A549 (cell line): ENCODE measurements around the gene PSORS1C1. TPM values are rescaled to one million over a fixed set of nuclear protein-coding genes. Genes with fewer than 3 reads are reported as not detected.
A peak's percentile ranks its signal among the peaks of the same experiment; 100 is the strongest.
"Not testable (repeated sequence)": the region's sequence is repeated elsewhere in the genome, so short reads cannot be mapped to it uniquely, and the experiment has no call there.

Source experiments
- ATAC-seq, 2 experiments: fragments of 200-7000 bp in 1 of 2; fragments of >200 bp in 1 of 2; cut with Nextera tagmentation in 1 of 2; cut with Tn5 transposase in 1 of 2; 3 replicates each; pipeline versions ENCODE4 v1.8.0 to v1.9.1; 2018 to 2020; ENCODE audit warnings: mild to moderate bottlenecking in 1 of 2, moderate library complexity in 1 of 2
- CTCF ChIA-PET: fragments of 300-600 bp; sonication (Branson Sonifier 250); formaldehyde crosslinking; extraction: SDS; loops from one replicate; lab custom pipeline; 2021; ENCODE audit warnings: antibody characterized with exemption, inconsistent platforms; lab: Yijun Ruan, JAX
- POLR2A ChIA-PET: fragments of 350-600 bp; formaldehyde crosslinking; extraction: SDS; loops from one replicate; lab custom pipeline; 2021; ENCODE audit warnings: antibody characterized with exemption, inconsistent platforms; lab: Yijun Ruan, JAX
- DNase-seq, 2 experiments: peaks; one replicate each; pipeline versions ENCODE4 v3.0.0 to v3.0.0-alpha.2; 2011 to 2016; ENCODE audit warnings: low read depth in 1 of 2, low spot score in 1 of 2
- FAIRE-seq: peaks from 2 replicates; lab custom pipeline; 2011; peaks lifted over from hg19 to GRCh38; lab: Jason Lieb, UNC
- H3K27ac ChIP-seq, 2 experiments: fragments of >200 bp; sonication (Bioruptor Twin); formaldehyde crosslinking; 3 replicates each; pipeline ENCODE4 v1.5.1; 2016 to 2017
- H3K4me1 ChIP-seq: fragments of >200 bp; sonication (Bioruptor Twin); formaldehyde crosslinking; 3 replicates; pipeline ENCODE4 v1.6.1; 2016
- H3K4me2 ChIP-seq: fragments of >200 bp; sonication (Bioruptor Twin); formaldehyde crosslinking; 3 replicates; pipeline ENCODE4 v1.6.1; 2016
- H3K4me3 ChIP-seq: fragments of >200 bp; sonication (Bioruptor Twin); formaldehyde crosslinking; 3 replicates; pipeline ENCODE4 v1.5.1; 2016
- H3K9me3 ChIP-seq: fragments of >200 bp; sonication (Bioruptor Twin); formaldehyde crosslinking; 3 replicates; pipeline ENCODE4 v1.6.1; 2016
- CBX2 ChIP-seq: fragments of 200-600 bp; sonication (generic); IDR thresholded peaks from 2 replicates; pipeline ENCODE4 v1.6.1; 2016; ENCODE audit warnings: low read depth, mild to moderate bottlenecking, borderline replicate concordance
- CEBPB ChIP-seq, 2 experiments: fragments of >200 bp in 1 of 2; sonication (Bioruptor Twin) in 1 of 2; formaldehyde crosslinking in 1 of 2; IDR thresholded peaks; 2 replicates each; pipeline ENCODE4 v1.6.1; 2012 to 2016
- CHD2 ChIP-seq: fragments of 150-350 bp; IDR thresholded peaks from 2 replicates; pipeline ENCODE4 v1.6.1; 2014; ENCODE audit warnings: low read length; ENCODE audit not compliant: partially characterized antibody
- CHD4 ChIP-seq: fragments of 200-600 bp; sonication (generic); IDR thresholded peaks from 2 replicates; pipeline ENCODE4 v1.6.1; 2016; ENCODE audit warnings: antibody characterized with exemption, mild to moderate bottlenecking, borderline replicate concordance
- EP300 ChIP-seq, 2 experiments: fragments of >200 bp; sonication (Bioruptor Twin); formaldehyde crosslinking; IDR thresholded peaks; 2 replicates in 1 of 2; 3 replicates in 1 of 2; pipeline ENCODE4 v1.6.1; 2016 to 2017
- FOXS1 ChIP-seq: fragments of 250-450 bp; sonication (Bioruptor Pico); IDR thresholded peaks from 2 replicates; pipeline ENCODE4 v1.5.0; 2020; ENCODE audit warnings: mild to moderate bottlenecking, moderate library complexity
- HES2 ChIP-seq: fragments of >200 bp; sonication (Bioruptor Twin); formaldehyde crosslinking; IDR thresholded peaks from 2 replicates; pipeline ENCODE4 v1.6.1; 2016
- HEYL ChIP-seq: fragments of 250-450 bp; sonication (Bioruptor Pico); IDR thresholded peaks from 2 replicates; pipeline ENCODE4 v1.8.0; 2021; ENCODE audit warnings: mild to moderate bottlenecking, moderate library complexity
- JUN ChIP-seq, 2 experiments: fragments of >200 bp; sonication (Bioruptor Twin); formaldehyde crosslinking; IDR thresholded peaks; 2 replicates in 1 of 2; 3 replicates in 1 of 2; pipeline ENCODE4 v1.6.1; 2016 to 2017
- JUNB ChIP-seq: fragments of >200 bp; sonication (Bioruptor Twin); formaldehyde crosslinking; IDR thresholded peaks from 2 replicates; pipeline ENCODE4 v1.6.1; 2016
- MAX ChIP-seq: IDR thresholded peaks from 2 replicates; pipeline ENCODE4 v1.6.1; 2012
- MAZ ChIP-seq: fragments of 150-350 bp; IDR thresholded peaks from 2 replicates; pipeline ENCODE4 v1.6.1; 2014; ENCODE audit warnings: antibody characterized with exemption, low read depth, low read length, borderline replicate concordance
- MYC ChIP-seq: IDR thresholded peaks from 2 replicates; pipeline ENCODE4 v1.6.1; 2012; ENCODE audit warnings: mild to moderate bottlenecking, inconsistent platforms, low read length, improper control_type of control experiment, borderline replicate concordance
- NPAS2 ChIP-seq: fragments of 250-450 bp; sonication (Bioruptor Pico); IDR thresholded peaks from 2 replicates; pipeline ENCODE4 v1.8.0; 2022; ENCODE audit warnings: mild to moderate bottlenecking, moderate library complexity, borderline replicate concordance
- PBX3 ChIP-seq: IDR thresholded peaks from 2 replicates; pipeline ENCODE4 v1.6.1; 2012
- PHF8 ChIP-seq: fragments of 200-600 bp; sonication (generic); IDR thresholded peaks from 2 replicates; pipeline ENCODE4 v1.6.1; 2016; ENCODE audit warnings: low read depth, mild to moderate bottlenecking, antibody characterized with exemption, moderate library complexity, borderline replicate concordance
- POLR2AphosphoS2 ChIP-seq: conservative IDR thresholded peaks from 2 replicates; pipeline ENCODE4 v1.6.1; 2012; ENCODE audit warnings: low read length, improper control_type of control experiment, inconsistent platforms
- RNF2 ChIP-seq: fragments of 200-600 bp; sonication (generic); IDR thresholded peaks from 2 replicates; pipeline ENCODE4 v1.6.1; 2016; ENCODE audit warnings: low read depth, mild to moderate bottlenecking, antibody characterized with exemption, moderate library complexity, borderline replicate concordance
- ZC3H11A ChIP-seq: fragments of 450-650 bp; IDR thresholded peaks from 2 replicates; pipeline ENCODE4 v1.6.1; 2014; ENCODE audit warnings: antibody characterized with exemption, mild to moderate bottlenecking
- WGBS: methylation state at CpG from one replicate; pipeline ENCODE4 v1.1.6; 2017; ENCODE audit errors: missing lambda C conversion rate; 5-methylcytosine and 5-hydroxymethylcytosine counted together
- polyA plus RNA-seq, 4 experiments: library from polyadenylated mRNA; depleted of rRNA in 3 of 4; stranded (reverse); fragments of >200 nt; fragmentation: RNase III in 1 of 4; extraction: RNeasy Plus Mini Kit Qiagen cat#74134 plus additional on column Dnase treatment in 1 of 4; gene quantifications; 2 replicates in 3 of 4; 3 replicates in 1 of 4; pipeline ENCODE4 v1.2.3, GENCODE V29; 2011 to 2017
- TF ChIP-seq, protein P1 (sequence below): fragments of 250-450 bp; sonication (Bioruptor Pico); IDR thresholded peaks from 2 replicates; pipeline ENCODE4 v1.5.0; 2021; ENCODE audit warnings: mild to moderate bottlenecking, moderate library complexity, borderline replicate concordance

The PSORS1C1 gene
- polyA plus RNA-seq, 2 of the 4 experiments (the other 2 are of a cell fraction): 2.3 to 4.3 TPM

- Histone ChIP-seq H3K27ac (no peak overlapping the region), H3K4me1 (peaks cover 8% of the 10 kb centered on the region; the same call in 2 of the 3 replicates), H3K4me2 (no peak overlapping the region), H3K9me3 (no peaks in the 10 kb centered on the region)
- ChIA-PET POLR2A (no interaction called here), CTCF (interaction anchor here (1.7 kb wide), 1 partner anchor 11 kb away, joined by 3 read pairs; the partner anchor contains the start of gene TCF19)
- 87% methylated on average over 6 of the region's 10 CpGs for WGBS
- peak in 1 of 2 experiments; percentile 14; a peak in 1 of 6 replicates for ATAC-seq
- TF ChIP-seq JUN (IDR thresholded peaks at IDR 0.05) (no peak), CBX2 (no peak), NPAS2 (CRISPR knock-in tag) (no peak), PBX3 (no peak), CEBPB (IDR thresholded peaks at IDR 0.05) (no peak), FOXS1 (CRISPR knock-in tag) (no peak), CHD2 (no peak), MAX (no peak), PHF8 (no peak), RNF2 (no peak), HES2 (no peak), EP300 (IDR thresholded peaks at IDR 0.05) (no peak), JUNB (no peak), POLR2AphosphoS2 (no peak), MYC (no peak), CHD4 (no peak)
- TF ChIP-seq, protein P1, sequence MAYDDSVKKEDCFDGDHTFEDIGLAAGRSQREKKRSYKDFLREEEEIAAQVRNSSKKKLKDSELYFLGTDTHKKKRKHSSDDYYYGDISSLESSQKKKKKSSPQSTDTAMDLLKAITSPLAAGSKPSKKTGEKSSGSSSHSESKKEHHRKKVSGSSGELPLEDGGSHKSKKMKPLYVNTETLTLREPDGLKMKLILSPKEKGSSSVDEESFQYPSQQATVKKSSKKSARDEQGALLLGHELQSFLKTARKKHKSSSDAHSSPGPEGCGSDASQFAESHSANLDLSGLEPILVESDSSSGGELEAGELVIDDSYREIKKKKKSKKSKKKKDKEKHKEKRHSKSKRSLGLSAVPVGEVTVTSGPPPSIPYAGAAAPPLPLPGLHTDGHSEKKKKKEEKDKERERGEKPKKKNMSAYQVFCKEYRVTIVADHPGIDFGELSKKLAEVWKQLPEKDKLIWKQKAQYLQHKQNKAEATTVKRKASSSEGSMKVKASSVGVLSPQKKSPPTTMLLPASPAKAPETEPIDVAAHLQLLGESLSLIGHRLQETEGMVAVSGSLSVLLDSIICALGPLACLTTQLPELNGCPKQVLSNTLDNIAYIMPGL (CRISPR knock-in tag): no peak
- TF ChIP-seq, all 56 proteins: peak for 0
- DNase-seq (no peak), FAIRE-seq (no peak)
- no peak overlapping the region for H3K4me3 ChIP-seq
These were observed 54.7 kb downstream of the PSORS1C1 start for GRCh38 chr6:31169123-31169857.

GRCh38 chr6:31169858-31170599 is 55.4 kb downstream of the PSORS1C1 start:
- DNase-seq, CTCF ChIA-PET, H3K4me1 ChIP-seq, POLR2A ChIA-PET, FAIRE-seq, H3K27ac ChIP-seq, H3K4me3 ChIP-seq, H3K4me2 ChIP-seq, H3K9me3 ChIP-seq: not testable (repeated sequence)
- peak in 1 of 2 experiments; percentile 25; a peak in 3 of 6 replicates for ATAC-seq
- WGBS: 89% methylated on average over 9 of the region's 23 CpGs

GRCh38 chr6:31170600-31170881 is 55.9 kb downstream of the PSORS1C1 start, which contains the start of gene POU5F1:
POU5F1 (minus strand) TSS chr6:31170682; CDS start chr6:31170620, 62 bp downstream.
- DNase-seq: no peak
- no peaks in the 10 kb centered on the region for H3K9me3 ChIP-seq
- peaks cover 8% of the 10 kb centered on the region; the same call in 2 of the 3 replicates for H3K4me1 ChIP-seq
- 72% methylated on average over 4 of the region's 9 CpGs for WGBS
- no peak for TF ChIP-seq ZC3H11A
- no peak for TF ChIP-seq MAZ
- no peak for TF ChIP-seq HEYL (CRISPR knock-in tag)
- TF ChIP-seq, all 56 proteins: peak for 0
- H3K27ac ChIP-seq: no peak within 1 kb of the TSS
- no peak within 1 kb of the TSS for H3K4me3 ChIP-seq
- H3K4me2 ChIP-seq: no peak within 1 kb of the TSS
- POLR2A ChIA-PET: no interaction called here
- CTCF ChIA-PET: no interaction called here
- ATAC-seq (no peak), FAIRE-seq (no peak)
